SH-SY5Y (cell line): ENCODE data around the gene ITGA5.

Source experiments
- GATA2 ChIP-seq: IDR thresholded peaks from 2 replicates; pipeline ENCODE4 v1.6.1; 2011; ENCODE audit warnings: mild to moderate bottlenecking, low read depth, low read length
- GATA3 ChIP-seq: IDR thresholded peaks from 2 replicates; pipeline ENCODE4 v1.6.1; 2011; ENCODE audit warnings: low read depth, mild to moderate bottlenecking, low read length, moderate library complexity

Gene ITGA5

DNA sequence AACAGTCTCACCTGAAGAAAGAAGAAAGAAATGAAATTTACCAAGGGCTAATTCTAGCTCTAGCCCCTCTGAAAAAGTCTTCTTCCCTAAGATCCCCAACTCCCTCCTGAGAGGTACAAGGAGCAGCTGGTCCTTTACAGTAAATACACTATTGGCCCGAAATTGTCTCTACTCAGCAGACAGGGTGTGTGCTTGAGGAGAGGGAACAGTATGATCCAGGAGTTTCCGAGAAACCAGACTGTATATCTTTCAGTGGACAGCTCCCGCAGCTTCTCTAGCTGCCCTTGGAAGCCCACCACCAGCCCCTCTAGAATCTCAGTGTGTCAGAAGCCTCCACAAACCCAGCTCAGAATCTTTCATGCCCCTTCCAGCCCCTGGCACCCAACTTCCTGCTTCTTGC is 62.8 kb downstream of the ITGA5 start:
- TF ChIP-seq GATA3 = no peak
- no peak for TF ChIP-seq GATA2

- TF ChIP-seq GATA3 (no peak), GATA2 (no peak)
Measured at GRCh38 chr12:54355104-54355815, 63.8 kb downstream of the ITGA5 start.

- TF ChIP-seq GATA2 (no peak), GATA3 (no peak)
Measured at GRCh38 chr12:54352891-54353874, 65.9 kb downstream of the ITGA5 start.

- TF ChIP-seq GATA2 (no peak), GATA3 (no peak)
Measured at GRCh38 chr12:54352022-54352531, 67.0 kb downstream of the ITGA5 start.

DNA sequence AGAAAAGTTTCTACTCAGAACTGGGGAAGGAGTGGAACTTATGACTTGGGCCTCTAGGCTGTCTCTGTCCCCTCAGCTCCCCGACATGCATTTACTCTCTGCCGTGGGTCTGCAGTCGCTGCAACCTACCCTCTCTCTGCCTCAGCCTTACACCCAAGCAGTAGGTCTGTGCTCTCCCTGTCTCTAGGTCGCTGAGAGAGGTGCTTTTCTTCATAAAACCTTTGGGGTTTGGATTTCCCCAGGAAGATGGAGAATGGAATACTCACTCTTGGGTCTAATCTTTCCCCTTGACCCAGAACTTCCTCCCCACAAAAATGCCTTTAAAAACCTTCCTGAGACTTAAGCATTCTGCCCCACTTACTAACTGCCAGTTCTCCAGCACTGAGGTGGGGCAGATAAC is 67.7 kb downstream of the ITGA5 start:
- no peak for TF ChIP-seq GATA2
- no peak for TF ChIP-seq GATA3

- TF ChIP-seq GATA3 (no peak), GATA2 (no peak)
Measured at GRCh38 chr12:54350743-54351142, 68.3 kb downstream of the ITGA5 start.

DNA sequence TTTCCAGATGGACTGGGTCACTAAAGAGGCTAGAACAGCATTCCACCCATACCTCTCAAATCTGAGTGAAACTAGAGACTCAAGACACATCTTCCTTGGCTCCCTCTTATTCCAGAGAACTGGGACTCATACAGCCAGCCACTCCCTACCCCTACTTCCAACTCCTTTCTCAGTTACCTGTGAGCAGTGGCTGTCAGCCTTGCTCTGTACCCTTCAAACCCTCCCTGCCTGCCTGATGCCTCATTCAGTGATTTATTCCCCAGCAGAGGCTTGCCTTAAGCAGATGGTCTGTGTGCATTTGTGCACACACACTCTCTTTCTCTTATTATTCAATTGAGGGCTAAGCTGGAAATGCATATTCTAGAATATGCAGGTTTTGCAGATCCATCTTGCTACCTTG is 69.4 kb downstream of the ITGA5 start:
- TF ChIP-seq GATA2 (no peak), GATA3 (no peak)

DNA sequence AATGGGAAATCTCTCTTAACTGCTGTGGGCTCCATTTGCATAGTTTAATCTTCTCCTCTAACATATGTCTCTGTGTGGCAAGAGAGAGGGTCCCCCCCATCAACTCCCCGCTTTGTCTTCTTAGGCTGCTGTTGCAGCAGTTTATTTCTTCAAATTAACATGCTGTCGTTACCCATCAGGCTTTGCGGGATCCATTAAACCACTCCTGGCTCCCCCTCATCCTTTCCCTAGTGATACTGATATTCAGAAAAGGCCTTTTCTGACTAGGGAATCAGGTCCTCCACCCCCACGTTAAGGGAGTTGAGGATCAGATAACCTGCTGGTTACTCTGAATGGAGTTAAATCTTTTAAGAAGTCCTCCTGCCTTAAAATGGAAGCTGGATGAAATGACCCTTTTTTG is 70.0 kb downstream of the ITGA5 start:
- TF ChIP-seq GATA2 (no peak), GATA3 (no peak)
